GM21515 (cell line): Measurements from ENCODE around the gene TRAF7.

ENCODE experiments used
- ATAC-seq: cut with Tn5 transposase; IDR thresholded peaks from one replicate; pipeline ENCODE4 v1.9.1; 2021; ENCODE audit not compliant: unreplicated experiment

Gene TRAF7

GRCh38 chr16:2163211-2163881, 7.8 kb downstream of the TRAF7 start:
- ATAC-seq: no peak

DNA sequence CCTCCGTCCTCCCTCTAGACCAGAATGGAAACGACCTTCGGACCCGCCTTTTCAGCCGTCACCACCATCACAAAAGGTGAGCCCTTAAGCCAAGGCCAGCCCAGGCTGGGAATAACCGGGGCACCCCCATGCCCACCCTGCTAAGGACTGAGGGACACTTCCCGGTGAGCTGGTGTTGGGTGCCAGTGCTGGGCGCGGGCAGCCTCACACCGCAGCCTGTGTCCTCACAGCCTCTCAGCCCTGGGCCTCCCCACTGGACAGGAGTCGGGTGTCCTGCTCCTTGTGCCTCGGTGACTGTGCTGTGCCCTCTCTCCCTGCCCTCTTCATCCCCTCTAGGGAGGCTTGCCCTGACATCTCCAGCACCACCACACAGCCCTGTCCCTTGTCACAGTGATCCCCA, 10.3 kb downstream of the TRAF7 start:
- ATAC-seq: no peak

DNA sequence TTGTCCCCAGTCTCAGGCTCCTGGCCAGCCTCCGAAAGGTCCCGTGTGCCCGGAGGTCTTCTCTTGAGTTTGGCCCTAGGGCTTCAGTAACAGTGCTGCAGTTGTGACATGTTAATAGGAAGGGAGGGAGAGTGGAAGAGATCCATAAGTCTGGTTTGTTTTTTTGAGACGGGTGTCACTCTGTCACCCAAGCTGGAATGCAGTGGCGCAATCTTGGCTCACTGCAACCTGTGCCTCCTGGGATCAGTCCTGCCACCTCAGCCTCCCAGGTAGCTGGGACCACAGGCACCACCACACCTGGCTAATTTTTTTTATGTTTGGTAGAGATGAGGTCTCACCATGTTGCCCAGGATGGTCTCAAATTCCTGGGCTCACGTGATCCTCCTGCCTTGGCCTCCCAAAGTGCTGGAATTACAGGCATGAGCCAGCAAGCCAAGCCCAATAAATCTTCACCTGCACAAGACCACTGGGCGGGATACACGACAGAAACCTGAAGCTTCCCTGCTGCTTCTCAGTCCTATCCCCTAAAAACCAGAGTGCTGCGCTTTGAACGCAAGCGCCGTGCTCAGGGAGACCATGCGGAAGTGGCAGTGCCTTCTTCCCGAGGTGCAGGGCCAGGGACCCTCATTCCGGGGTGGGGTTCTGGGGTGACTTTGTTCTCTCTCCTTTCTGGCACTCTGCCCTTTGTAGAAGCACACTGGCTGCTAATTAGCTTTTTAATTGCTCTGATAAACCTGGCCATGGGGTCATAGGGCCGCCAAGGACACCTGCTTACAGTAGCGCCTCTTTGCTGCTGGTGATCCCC, 10.9 kb downstream of the TRAF7 start:
- no peak for ATAC-seq

- no peak for ATAC-seq
Measured at GRCh38 chr16:2167068-2167638, 11.6 kb downstream of the TRAF7 start.

DNA sequence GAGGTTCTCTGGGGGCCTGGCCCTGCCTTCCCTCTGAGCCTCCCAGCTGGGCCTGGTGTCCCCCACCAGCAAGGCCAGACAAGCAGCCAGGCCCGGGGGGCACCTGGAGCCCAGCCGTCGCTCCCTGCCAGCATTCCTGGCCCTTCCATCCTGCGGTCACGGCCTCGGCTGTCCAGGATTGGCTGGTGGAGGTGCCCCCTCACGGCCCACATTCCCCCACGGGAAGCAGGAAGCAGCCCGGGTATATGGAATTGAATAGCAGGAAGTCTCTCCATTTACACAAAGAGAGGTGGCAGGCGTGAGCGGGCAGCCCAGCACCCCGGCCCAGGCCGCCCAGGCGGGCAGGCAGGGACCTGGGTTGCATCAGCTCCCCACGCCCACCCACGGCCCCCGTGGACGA, 14.5 kb downstream of the TRAF7 start:
- no peak for ATAC-seq

DNA sequence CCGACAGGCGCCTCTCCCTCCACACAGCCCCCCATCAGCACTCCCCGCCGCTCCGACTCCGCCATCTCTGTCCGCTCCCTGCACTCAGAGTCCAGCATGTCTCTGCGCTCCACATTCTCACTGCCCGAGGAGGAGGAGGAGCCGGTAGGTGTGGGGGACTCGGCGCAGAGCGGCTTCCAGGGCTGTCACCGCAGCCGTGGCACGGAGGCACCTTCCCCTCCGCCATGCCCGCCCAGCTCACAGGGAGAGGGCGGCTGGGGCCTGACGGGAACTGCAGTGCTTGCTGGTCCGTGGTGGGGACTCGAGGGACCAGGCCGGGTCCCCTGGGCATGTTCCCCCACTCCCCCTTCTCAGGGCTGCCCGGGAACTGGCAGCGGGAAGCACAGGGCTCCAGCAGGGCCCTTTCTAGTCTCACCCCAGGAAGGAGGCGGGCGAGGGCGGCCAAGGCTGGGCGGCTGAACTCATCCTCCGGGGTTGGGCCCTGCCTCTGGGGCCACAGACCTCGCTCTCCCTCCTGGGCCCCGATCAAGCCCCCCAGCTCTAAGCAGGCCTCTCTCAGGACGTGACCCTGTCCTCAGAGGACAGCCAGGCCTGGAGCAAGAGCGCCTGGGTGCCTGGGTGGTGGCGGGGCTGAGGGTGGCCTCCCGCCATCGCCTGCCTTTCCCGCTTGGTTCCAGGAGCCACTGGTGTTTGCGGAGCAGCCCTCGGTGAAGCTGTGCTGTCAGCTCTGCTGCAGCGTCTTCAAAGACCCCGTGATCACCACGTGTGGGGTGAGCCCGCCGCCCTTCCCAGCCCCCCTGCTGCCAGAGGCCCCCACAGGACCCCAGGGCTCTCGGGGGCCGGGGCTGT, 15.2 kb downstream of the TRAF7 start:
- ATAC-seq: no peak

DNA sequence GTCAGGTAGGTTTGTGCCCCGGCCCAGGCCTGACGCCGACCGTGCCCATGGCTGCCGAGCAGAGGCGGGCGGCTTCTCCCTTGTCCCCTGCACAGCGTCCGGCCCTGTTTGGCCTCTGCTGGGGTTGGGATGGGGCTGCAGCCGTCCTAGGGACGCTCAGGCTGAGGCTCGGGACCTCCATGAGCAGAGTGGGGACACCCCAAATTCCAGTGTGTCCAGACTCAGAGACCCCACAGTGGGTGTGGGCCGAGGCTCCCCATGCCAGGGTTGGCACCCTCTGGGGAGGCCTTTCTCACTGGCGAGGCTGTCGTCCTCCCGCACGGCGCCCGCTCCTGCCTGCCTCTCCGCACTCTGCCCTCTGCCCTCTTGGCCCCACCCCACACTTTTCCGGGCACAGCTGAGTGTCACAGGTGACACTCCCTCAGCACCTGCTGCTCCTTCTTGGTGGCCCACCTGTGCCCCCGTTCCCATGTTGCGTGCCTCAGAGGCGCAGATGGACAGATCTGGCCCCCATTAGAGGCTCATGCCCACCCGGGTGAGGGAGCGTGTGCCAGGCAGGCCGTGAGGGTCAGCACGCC, 16.1 kb downstream of the TRAF7 start:
- ATAC-seq: no peak

- ATAC-seq: no peak
Measured at GRCh38 chr16:2172688-2173335, 17.2 kb downstream of the TRAF7 start.

- no peak for ATAC-seq
Measured at GRCh38 chr16:2173366-2173765, 17.8 kb downstream of the TRAF7 start.

GRCh38 chr16:2173916-2174315, 18.3 kb downstream of the TRAF7 start:
- no peak for ATAC-seq

DNA sequence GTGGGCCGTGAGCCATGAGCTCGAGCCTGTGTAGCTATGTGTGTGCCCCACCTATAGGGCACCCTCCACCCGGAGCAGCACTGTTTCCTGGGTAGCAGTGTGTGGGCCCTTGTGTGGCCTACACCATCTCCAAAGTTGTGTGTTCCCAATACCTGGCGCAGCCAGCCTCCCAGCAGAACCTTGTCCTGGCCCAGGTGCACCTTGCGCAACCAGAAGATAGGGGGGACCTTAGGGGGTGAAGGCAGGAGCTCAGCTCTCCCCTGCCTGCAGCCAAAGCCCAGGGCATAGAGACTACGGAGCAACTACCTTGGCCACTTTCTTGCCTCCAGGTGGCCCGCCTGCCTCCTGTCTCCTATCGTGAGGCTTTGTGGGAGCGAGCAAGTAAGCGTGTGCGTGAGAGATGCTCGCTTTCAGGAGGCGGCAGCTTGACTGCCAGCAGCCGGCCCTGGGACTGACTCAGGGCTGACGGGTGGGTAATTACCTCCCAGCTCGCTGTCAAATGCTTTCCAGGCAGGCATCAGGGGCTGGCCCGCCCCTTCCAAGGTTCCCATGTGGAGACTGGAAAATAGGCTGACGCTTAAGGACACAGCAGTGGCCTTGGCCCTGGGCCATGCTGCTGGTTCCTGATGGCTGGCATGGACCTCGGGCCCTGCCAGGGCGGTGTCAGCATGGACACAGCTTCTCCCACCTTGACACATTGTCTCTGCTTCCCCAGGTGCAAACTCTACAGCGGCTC, 19.0 kb downstream of the TRAF7 start:
- ATAC-seq: no peak

- no peak for ATAC-seq
Measured at GRCh38 chr16:2175454-2175853, 19.9 kb downstream of the TRAF7 start.

DNA sequence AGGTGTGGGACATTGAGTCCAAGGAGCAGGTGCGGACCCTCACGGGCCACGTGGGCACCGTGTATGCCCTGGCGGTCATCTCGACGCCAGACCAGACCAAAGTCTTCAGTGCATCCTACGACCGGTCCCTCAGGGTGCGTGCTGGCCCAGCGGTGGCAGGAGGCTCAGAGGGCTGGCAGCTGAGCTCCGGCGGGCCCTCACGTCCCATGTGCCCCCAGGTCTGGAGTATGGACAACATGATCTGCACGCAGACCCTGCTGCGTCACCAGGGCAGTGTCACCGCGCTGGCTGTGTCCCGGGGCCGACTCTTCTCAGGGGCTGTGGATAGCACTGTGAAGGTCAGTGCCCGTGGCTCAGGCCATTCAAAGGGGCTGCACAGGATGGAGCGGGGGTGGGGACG, 20.5 kb downstream of the TRAF7 start:
- no peak for ATAC-seq

- no peak for ATAC-seq
Measured at GRCh38 chr16:2177101-2177500, 21.5 kb downstream of the TRAF7 start.

DNA sequence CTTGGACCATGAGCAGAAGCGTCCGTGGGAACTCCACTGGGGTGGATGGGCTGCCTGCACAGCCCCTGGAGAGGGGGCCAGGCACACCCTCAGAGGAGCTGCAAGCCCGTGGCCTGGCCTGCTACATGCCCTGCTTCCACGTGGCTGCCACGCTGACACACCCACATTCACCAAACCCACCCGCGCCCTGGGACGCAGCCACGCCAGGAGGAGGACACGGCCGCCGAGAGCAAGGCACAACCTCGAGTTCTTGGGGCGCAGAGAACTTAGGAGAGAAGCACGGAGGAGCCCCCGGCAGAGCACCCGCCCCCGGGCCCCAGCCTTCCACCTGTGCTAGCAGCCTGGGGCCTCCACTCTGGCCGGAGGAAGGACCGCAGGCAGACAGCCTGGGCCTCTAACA, 22.0 kb downstream of the TRAF7 start:
- no peak for ATAC-seq

GRCh38 chr16:2178321-2179106, 22.9 kb downstream of the TRAF7 start:
- no peak for ATAC-seq

- ATAC-seq: no peak
Measured at GRCh38 chr16:2179107-2179501, 23.5 kb downstream of the TRAF7 start.

GRCh38 chr16:2179576-2179975, 24.0 kb downstream of the TRAF7 start:
- no peak for ATAC-seq

GRCh38 chr16:2180461-2180860, 24.9 kb downstream of the TRAF7 start:
- ATAC-seq: no peak
